Natural killer cell treated with Interleukin-12 subunit alpha and Interleukin-12 subunit beta and Interleukin-15 and Interleukin-18, amount 100 ng/mL, for 72 hours (primary cell): Measurements from ENCODE around the gene AQP1. TPM values are rescaled to one million over a fixed set of nuclear protein-coding genes. Genes with fewer than 3 reads are reported as not detected.

Experiments
- ATAC-seq, 2 donors: fragments of 150-1000 bp; cut with Tn5 transposase in 1 of 2; sonication (Bioruptor Pico), chemical (Tn5 transposase) in 1 of 2; 2 replicates each; pipeline ENCODE4 v1.10.0; 2021
- DNase-seq: peaks from one replicate; pipeline ENCODE4 v3.0.0; 2022; ENCODE audit warnings: low spot score
- H3K27ac Mint-ChIP-seq, 2 donors: 1 replicate in 1 of 2; 2 replicates in 1 of 2; pipeline ENCODE4 v1.8.0; 2022; ENCODE audit warnings: mixed read lengths in 2 of 2, mild to moderate bottlenecking in 1 of 2, moderate library complexity in 1 of 2
- H3K27me3 Mint-ChIP-seq, 2 donors: 1 replicate in 1 of 2; 2 replicates in 1 of 2; pipeline ENCODE4 v1.8.0; 2022; ENCODE audit warnings: mixed read lengths in 2 of 2
- H3K36me3 Mint-ChIP-seq: one replicate; pipeline ENCODE4 v1.8.0; 2022; ENCODE audit warnings: mixed read lengths
- H3K4me1 Mint-ChIP-seq, 2 donors: 1 replicate in 1 of 2; 2 replicates in 1 of 2; pipeline ENCODE4 v1.8.0; 2022; ENCODE audit warnings: low read depth in 2 of 2, mixed read lengths in 2 of 2, mild to moderate bottlenecking in 1 of 2
- H3K4me3 Mint-ChIP-seq: one replicate; pipeline ENCODE4 v1.8.0; 2022; ENCODE audit warnings: mixed read lengths
- H3K9me3 Mint-ChIP-seq: 2 replicates; pipeline ENCODE4 v1.8.0; 2022; ENCODE audit warnings: mixed read lengths
- total RNA-seq, 2 donors: library from RNA; stranded (reverse); gene quantifications; one replicate each; pipeline ENCODE4 v1.2.3, GENCODE V29; 2022

The AQP1 gene
- total RNA-seq, 2 donors from 2014 or later, result 0.14 TPM; not detected in 1

DNA sequence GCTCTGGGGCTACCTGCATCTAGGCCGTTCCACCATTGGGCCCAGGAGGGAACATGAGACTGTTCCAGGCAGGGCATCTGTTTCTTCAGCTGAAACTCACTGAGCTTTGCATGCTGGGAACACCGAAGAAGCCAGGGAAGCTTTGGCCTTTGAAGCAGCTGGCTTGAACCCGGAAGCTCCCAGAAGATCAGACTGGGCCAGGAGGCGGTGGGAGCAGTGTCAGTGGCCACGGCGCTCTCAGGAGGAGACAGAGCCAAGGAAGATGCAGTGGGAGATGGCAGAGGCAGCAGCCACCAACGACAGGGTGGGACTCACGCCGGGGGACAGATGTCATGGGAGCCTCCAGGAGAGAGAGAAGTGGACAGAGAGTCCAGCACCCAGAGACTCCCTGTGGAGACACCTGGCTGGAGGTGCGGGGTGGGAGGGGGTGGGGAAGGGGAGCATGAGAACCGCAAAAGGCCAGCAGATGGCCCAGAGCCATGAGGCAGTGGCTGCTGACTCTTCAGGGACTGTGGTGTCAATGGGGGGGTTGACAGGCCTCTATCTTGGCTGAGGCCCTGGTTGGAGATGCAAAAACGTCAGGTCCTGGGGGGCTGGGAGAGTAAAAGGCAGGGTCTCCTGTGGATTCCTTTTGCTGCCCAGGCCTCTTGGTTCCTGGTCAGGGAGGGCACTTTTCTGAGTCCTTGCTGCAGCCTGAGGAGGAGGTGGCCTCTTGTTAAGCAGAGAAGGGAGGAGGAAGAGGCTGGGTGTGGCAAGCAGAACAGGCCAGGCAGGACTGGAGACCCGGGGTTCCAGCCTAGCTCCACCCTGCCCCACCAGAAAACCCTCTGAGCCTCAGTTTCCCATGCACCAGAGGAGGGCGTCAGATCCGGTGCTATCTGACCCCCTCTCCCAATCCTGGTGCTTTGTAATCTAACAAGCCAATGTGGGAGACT lies 6.3 kb upstream of the AQP1 start:
- Mint-ChIP-seq H3K27ac (no peak overlapping the region), H3K4me1 (no peaks in the 10 kb centered on the region), H3K36me3 (no peaks in the 10 kb centered on the region), H3K27me3 (no peaks in the 10 kb centered on the region), H3K9me3 (no peaks in the 10 kb centered on the region), H3K4me3 (no peak overlapping the region)
- no peak for ATAC-seq
- no peak for DNase-seq

- no peak for ATAC-seq
- no peaks in the 10 kb centered on the region for H3K4me1 Mint-ChIP-seq
- no peak overlapping the region for H3K4me3 Mint-ChIP-seq
- H3K27me3 Mint-ChIP-seq, result no peaks in the 10 kb centered on the region
- no peak for DNase-seq
- H3K9me3 Mint-ChIP-seq, result no peaks in the 10 kb centered on the region
- no peak overlapping the region for H3K27ac Mint-ChIP-seq
- H3K36me3 Mint-ChIP-seq, result no peaks in the 10 kb centered on the region
Observed at GRCh38 chr7:30906014-30906413, 5.6 kb upstream of the AQP1 start.

GRCh38 chr7:30906515-30907240 lies 5.0 kb upstream of the AQP1 start:
- H3K27me3 Mint-ChIP-seq, result no peaks in the 10 kb centered on the region

DNA sequence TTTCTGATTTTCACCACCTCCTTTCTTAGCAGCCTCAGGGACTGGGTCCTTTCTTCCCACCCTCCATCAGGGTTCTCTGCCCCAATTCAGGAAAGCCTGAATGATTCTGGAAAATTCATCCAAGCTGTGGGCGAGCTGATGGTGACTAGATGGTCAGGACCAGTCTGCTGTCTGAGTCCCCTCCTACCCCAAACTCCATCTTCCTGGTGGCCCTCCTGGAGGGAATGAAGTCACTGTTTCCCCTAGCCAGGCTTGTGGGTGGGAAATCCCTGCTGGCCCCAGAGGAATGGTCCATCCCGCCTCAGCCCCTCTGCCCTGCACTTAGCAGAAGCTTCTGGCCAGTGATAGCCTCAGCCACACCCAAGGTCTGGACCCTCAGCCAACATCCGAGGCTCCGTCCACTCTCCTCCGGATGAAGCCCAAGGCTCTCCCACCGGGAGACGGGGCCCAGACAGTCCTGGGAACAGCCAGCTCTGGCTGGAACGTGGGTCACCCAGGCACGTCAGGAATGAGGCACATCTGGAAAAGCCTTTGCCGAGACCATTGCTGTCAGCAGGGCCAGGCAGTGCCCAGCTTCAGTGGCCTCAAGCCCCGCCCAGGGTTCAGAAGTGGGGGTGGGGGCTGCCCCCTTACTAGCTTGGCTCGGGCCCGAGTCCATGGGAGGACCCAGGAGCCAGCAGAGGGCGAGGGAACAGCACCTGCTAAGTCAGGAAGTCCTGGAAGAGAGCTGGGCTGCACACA lies 4.0 kb upstream of the AQP1 start:
- H3K27me3 Mint-ChIP-seq, result no peaks in the 10 kb centered on the region
- no peaks in the 10 kb centered on the region for H3K36me3 Mint-ChIP-seq
- no peak overlapping the region for H3K27ac Mint-ChIP-seq
- DNase-seq (no peak), ATAC-seq (no peak)
- H3K9me3 Mint-ChIP-seq, result no peaks in the 10 kb centered on the region
- no peak overlapping the region for H3K4me3 Mint-ChIP-seq
- no peaks in the 10 kb centered on the region for H3K4me1 Mint-ChIP-seq

More at GRCh38 chr7:30906515-30907240, 5.0 kb upstream of the AQP1 start:
- Mint-ChIP-seq H3K4me3 (no peak overlapping the region), H3K9me3 (no peaks in the 10 kb centered on the region), H3K27ac (no peak overlapping the region), H3K36me3 (no peaks in the 10 kb centered on the region), H3K4me1 (no peaks in the 10 kb centered on the region)
- ATAC-seq, result no peak
- no peak for DNase-seq

GRCh38 chr7:30908681-30909080 lies 3.0 kb upstream of the AQP1 start:
- ATAC-seq (no peak), DNase-seq (no peak)
- Mint-ChIP-seq H3K4me3 (no peak overlapping the region), H3K27me3 (no peaks in the 10 kb centered on the region), H3K4me1 (no peaks in the 10 kb centered on the region), H3K27ac (no peak overlapping the region), H3K36me3 (no peaks in the 10 kb centered on the region), H3K9me3 (no peaks in the 10 kb centered on the region)

DNA sequence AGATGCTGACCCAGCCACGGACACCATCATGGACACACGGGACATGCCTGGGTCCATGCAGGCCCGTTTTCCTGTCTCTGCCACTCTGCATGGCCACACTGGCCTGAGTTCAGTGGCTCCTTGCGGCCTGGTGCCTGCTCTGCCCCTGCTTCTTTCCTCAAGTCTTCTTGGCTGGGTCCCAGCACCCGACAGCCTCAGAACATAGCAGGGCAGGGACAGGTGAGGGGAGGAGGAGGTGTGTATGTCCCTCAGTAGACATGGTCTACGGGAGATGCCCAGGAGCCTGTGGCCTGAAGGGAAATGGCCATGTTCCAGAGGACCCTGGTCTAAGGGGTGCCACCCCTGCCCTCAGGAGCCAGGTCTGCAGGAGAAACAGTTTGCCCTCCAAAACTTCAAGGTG lies 2.2 kb upstream of the AQP1 start:
- Mint-ChIP-seq H3K27ac (no peak overlapping the region), H3K4me3 (no peak overlapping the region)
- no peak for DNase-seq

DNA sequence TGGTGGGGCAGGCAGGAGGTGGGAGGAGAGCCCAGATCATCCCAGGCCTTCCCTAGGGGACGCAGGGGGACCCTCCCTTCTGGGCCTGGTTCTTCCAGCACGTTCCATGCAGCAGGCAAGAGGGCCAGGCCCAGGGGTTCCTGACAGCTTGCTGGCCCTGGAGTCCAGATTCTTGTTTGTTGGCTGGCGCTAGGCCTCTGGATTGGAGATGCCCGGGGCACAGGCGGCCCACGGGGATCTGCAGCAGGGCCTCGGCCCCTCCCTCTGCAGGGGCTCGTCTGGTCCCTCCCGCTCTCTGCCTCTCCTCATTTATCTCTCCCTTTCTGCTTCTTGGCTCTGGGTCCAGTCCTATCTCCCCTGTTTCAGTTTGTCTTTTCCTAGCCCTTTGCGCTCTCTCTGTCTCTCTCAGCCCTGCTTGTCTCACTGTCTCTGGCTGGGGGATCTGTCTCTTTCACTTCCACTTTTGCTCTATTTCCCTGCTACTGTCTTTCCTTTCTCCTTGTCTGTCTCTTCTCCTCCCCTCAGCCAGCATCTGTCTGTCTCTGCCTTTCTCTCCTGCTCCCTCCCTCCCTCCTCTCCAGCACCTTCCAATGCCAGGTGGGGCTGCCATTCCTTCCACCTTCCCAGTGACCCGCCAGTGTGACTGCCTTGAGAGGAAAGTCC lies 1.1 kb upstream of the AQP1 start:
- Mint-ChIP-seq H3K36me3 (no peaks in the 10 kb centered on the region), H3K9me3 (no peaks in the 10 kb centered on the region), H3K27me3 (no peaks in the 10 kb centered on the region), H3K27ac (no peak overlapping the region), H3K4me3 (no peak overlapping the region), H3K4me1 (no peaks in the 10 kb centered on the region)
- ATAC-seq, result no peak
- no peak for DNase-seq

More for the DNA sequence above, 2.2 kb upstream of the AQP1 start:
- H3K36me3 Mint-ChIP-seq, result no peaks in the 10 kb centered on the region
- no peaks in the 10 kb centered on the region for H3K9me3 Mint-ChIP-seq
- H3K27me3 Mint-ChIP-seq, result no peaks in the 10 kb centered on the region
- H3K4me1 Mint-ChIP-seq, result no peaks in the 10 kb centered on the region
- no peak for ATAC-seq

DNA sequence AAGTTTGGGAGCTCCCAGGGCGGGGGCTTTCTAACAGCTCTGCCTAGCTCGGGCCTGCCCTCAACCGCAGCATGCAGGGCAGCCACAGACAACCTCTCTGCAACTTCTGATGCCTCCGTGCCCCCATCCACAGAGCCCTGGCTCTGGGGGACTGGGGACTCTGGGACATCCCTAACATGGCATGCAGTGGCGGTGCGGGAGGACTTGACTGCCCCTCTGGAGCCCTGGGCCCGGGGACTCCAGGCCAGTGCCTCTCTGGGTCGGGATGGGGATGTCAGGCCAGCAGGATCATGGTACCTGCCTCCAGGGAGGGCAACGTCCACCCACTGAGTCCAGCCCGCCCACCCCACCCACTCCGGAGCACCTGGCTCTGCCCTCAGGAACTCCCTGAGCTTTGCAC lies 520 bp upstream of the AQP1 start:
- H3K4me1 Mint-ChIP-seq, result no peaks in the 10 kb centered on the region
- no peaks in the 10 kb centered on the region for H3K27me3 Mint-ChIP-seq
- DNase-seq (no peak), ATAC-seq (no peak)
- H3K27ac Mint-ChIP-seq, result no peak overlapping the region
- no peak overlapping the region for H3K4me3 Mint-ChIP-seq
- H3K9me3 Mint-ChIP-seq, result no peaks in the 10 kb centered on the region
- H3K36me3 Mint-ChIP-seq, result no peaks in the 10 kb centered on the region

GRCh38 chr7:30912021-30912730 lies 523 bp downstream of the AQP1 start:
- DNase-seq (no peak), ATAC-seq (no peak)
- Mint-ChIP-seq H3K27ac (no peak overlapping the region), H3K4me1 (no peaks in the 10 kb centered on the region), H3K27me3 (no peaks in the 10 kb centered on the region), H3K36me3 (no peaks in the 10 kb centered on the region), H3K4me3 (no peak overlapping the region), H3K9me3 (no peaks in the 10 kb centered on the region)

- Mint-ChIP-seq H3K4me1 (no peaks in the 10 kb centered on the region), H3K36me3 (no peaks in the 10 kb centered on the region), H3K9me3 (no peaks in the 10 kb centered on the region), H3K27ac (no peak overlapping the region), H3K27me3 (no peaks in the 10 kb centered on the region), H3K4me3 (no peak overlapping the region)
- no peak for DNase-seq
- no peak for ATAC-seq
Observed at GRCh38 chr7:30912731-30912985, 1.0 kb downstream of the AQP1 start.

GRCh38 chr7:30912986-30913811 lies 1.5 kb downstream of the AQP1 start:
- Mint-ChIP-seq H3K27me3 (no peaks in the 10 kb centered on the region), H3K4me3 (no peak overlapping the region), H3K9me3 (no peaks in the 10 kb centered on the region), H3K27ac (no peak overlapping the region), H3K36me3 (no peaks in the 10 kb centered on the region), H3K4me1 (no peaks in the 10 kb centered on the region)
- ATAC-seq (no peak), DNase-seq (no peak)

DNA sequence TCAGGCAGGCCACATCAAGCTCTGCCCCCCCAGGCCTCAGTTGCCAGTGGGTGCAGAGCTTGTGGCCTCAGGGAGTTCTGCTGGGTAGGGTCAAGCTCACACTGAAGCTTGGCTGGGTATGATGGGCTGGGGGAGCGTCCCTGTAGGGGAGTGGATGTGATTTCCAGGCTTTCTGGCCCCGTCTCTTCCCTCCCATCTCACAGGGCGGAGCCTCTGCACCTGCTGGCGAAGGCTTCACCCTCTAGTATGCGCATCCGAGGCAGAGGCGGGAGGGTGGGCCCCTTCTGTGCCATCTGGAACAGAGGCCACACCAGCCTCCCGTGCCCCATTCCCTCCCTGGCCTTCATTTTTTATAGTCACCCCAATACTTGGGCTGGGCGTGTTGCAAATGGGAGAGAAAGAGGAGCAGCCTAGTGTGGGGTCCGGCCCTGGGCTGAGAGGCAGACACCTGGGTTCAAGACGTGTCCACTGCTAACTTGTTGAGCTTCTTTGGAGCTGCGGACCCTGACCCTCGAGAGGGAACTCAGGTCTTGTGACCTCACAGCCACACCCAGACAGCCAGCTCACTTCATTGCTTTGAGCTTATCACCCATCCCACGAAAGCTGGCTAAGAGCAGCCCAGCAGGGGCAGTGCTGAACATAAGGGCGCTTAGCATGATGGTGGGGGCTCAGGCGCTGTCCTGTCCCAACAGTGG lies 2.3 kb downstream of the AQP1 start:
- no peak for DNase-seq

More for the DNA sequence above, 2.3 kb downstream of the AQP1 start:
- H3K9me3 Mint-ChIP-seq, result no peaks in the 10 kb centered on the region
- no peak for ATAC-seq
- no peaks in the 10 kb centered on the region for H3K36me3 Mint-ChIP-seq
- H3K27me3 Mint-ChIP-seq, result no peaks in the 10 kb centered on the region
- no peaks in the 10 kb centered on the region for H3K4me1 Mint-ChIP-seq
- H3K4me3 Mint-ChIP-seq, result no peak overlapping the region
- H3K27ac Mint-ChIP-seq, result no peak overlapping the region
